Activated CD4-positive, alpha-beta memory T cell treated with anti-CD3 and anti-CD28 coated beads for 36 hours (primary cell): ENCODE measurements around the gene KDM1A. TPM values are rescaled to one million over a fixed set of nuclear protein-coding genes. Genes with fewer than 3 reads are reported as not detected.

Experiments
- CTCF ChIA-PET: fragments of 350-600 bp; sonication (Branson Sonifier 250); formaldehyde crosslinking; loops from one replicate; lab custom pipeline; 2021; ENCODE audit warnings: antibody characterized with exemption, inconsistent platforms; lab: Charles Lee
- POLR2A ChIA-PET: fragments of 350-600 bp; sonication (Branson Sonifier 250); formaldehyde crosslinking; loops from one replicate; lab custom pipeline; 2021; ENCODE audit warnings: antibody characterized with exemption; lab: Charles Lee
- DNase-seq: peaks from one replicate; pipeline ENCODE4 v3.0.0-alpha.2; 2020
- H3K27ac Mint-ChIP-seq: one replicate; pipeline ENCODE4 v1.8.0; 2021; ENCODE audit warnings: mixed read lengths
- H3K27me3 Mint-ChIP-seq: one replicate; pipeline ENCODE4 v1.8.0; 2021; ENCODE audit warnings: mixed read lengths
- H3K36me3 Mint-ChIP-seq: one replicate; pipeline ENCODE4 v1.8.0; 2021; ENCODE audit warnings: mixed read lengths
- H3K4me1 Mint-ChIP-seq: one replicate; pipeline ENCODE4 v1.8.0; 2021; ENCODE audit warnings: low read depth, mixed read lengths
- H3K4me3 Mint-ChIP-seq: one replicate; pipeline ENCODE4 v1.8.0; 2021; ENCODE audit warnings: mild to moderate bottlenecking, mixed read lengths
- H3K9me3 Mint-ChIP-seq: one replicate; pipeline ENCODE4 v1.8.0; 2021; ENCODE audit warnings: mixed read lengths
- intact Hi-C: fragments of 100-400 bp; cut with micrococcal nuclease; formaldehyde crosslinking; loops from one replicate; pipeline ENCODE4 v1.15.1; 2023
- microRNA-seq: library from miRNA; unstranded; fragments of <30 nt; microRNA quantifications from one replicate; pipeline ENCODE4 v1.2.0, GENCODE V29; 2022; ENCODE audit warnings: borderline number of aligned reads, borderline microRNAs expressed, borderline replicate concordance
- total RNA-seq, 2 experiments: library from RNA; stranded (reverse); gene quantifications; one replicate each; pipeline ENCODE4 v1.2.3, GENCODE V29; 2021

The KDM1A gene
- total RNA-seq, 2 experiments from 2014 or later = 60.2 to 61.9 TPM

GRCh38 chr1:23126801-23127200 lies 107.5 kb downstream of the KDM1A start:
- intact Hi-C loops = no loop called here
- ChIA-PET CTCF (interaction anchor here (0.5 to 1.3 kb wide), 2 partner anchors 58 to 96 kb away, joined by 3 to 4 read pairs; no protein-coding TSS in a partner anchor), POLR2A (no interaction called here)
- DNase-seq = no peak
- Mint-ChIP-seq H3K9me3 (no peaks in the 10 kb centered on the region), H3K36me3 (no peaks in the 10 kb centered on the region), H3K4me1 (peaks cover 43% of the 10 kb centered on the region), H3K27me3 (no peaks in the 10 kb centered on the region), H3K27ac (no peak overlapping the region), H3K4me3 (no peak overlapping the region)

- Mint-ChIP-seq H3K27ac (no peak overlapping the region), H3K27me3 (no peaks in the 10 kb centered on the region), H3K4me1 (peaks cover 30% of the 10 kb centered on the region), H3K4me3 (no peak overlapping the region), H3K9me3 (no peaks in the 10 kb centered on the region), H3K36me3 (no peaks in the 10 kb centered on the region)
- ChIA-PET CTCF (no interaction called here), POLR2A (no interaction called here)
- intact Hi-C loops = no loop called here
- no peak for DNase-seq
These were observed 110.6 kb downstream of the KDM1A start for GRCh38 chr1:23129846-23130245.

- ChIA-PET POLR2A (interaction anchor here (0.9 kb wide), 1 partner anchor 23 kb away, joined by 3 read pairs; no protein-coding TSS in a partner anchor), CTCF (interaction anchor here (0.7 to 2.7 kb wide), 4 partner anchors 33 to 309 kb away, joined by 3 to 11 read pairs (median 5); no protein-coding TSS in a partner anchor)
- DNase-seq = no peak
- intact Hi-C loops = loop anchor here (2.0 kb wide), 1 partner anchor 17 kb away; no protein-coding TSS in a partner anchor
- H3K4me1 Mint-ChIP-seq = peaks cover 15% of the 10 kb centered on the region
- no peaks in the 10 kb centered on the region for H3K9me3 Mint-ChIP-seq
- no peaks in the 10 kb centered on the region for H3K27me3 Mint-ChIP-seq
- H3K36me3 Mint-ChIP-seq = no peaks in the 10 kb centered on the region
- H3K4me3 Mint-ChIP-seq = no peak overlapping the region
- H3K27ac Mint-ChIP-seq = peak overlapping the region; percentile 6
These were observed 112.8 kb downstream of the KDM1A start for GRCh38 chr1:23132033-23132432.

Small RNA genes lying within 50 kb of the gene (microRNA-seq; reads per million reads assigned to microRNA genes)
- gene MIR3115 (not detected), gene MIR4419A (not detected)

Other genes starting within 250 kb of the KDM1A start
- gene LACTBL1, start 46.6 kb upstream of the KDM1A start, total RNA-seq = not detected
- gene TEX46, start 3.6 kb upstream of the KDM1A start, total RNA-seq = not detected
- gene LUZP1, start 149.4 kb downstream of the KDM1A start, total RNA-seq = 10 to 100 TPM; 19.0 to 21.2 TPM
- gene HTR1D, start 198.0 kb downstream of the KDM1A start, total RNA-seq = not detected